Gastroesophageal sphincter (tissue), 4 donors: ENCODE results near the gene ACAP3. TPM values are rescaled to one million over a fixed set of nuclear protein-coding genes. Genes with fewer than 3 reads are reported as not detected.
A peak's percentile ranks its signal among the peaks of the same experiment; 100 is the strongest.

Experiments
- ATAC-seq: fragments of 150-250 bp; one replicate; pipeline ENCODE4 v1.9.1; 2016; ENCODE audit warnings: mild to moderate bottlenecking, moderate library complexity
- H3K27ac ChIP-seq, 4 donors: fragments of 200-600 bp; sonication (generic) in 3 of 4; 1 replicate in 3 of 4; 2 replicates in 1 of 4; pipeline ENCODE4 v1.5.1; 2016 to 2019
- H3K27me3 ChIP-seq: fragments of 200-600 bp; sonication (generic); one replicate; pipeline ENCODE4 v1.5.1; 2019
- H3K36me3 ChIP-seq, 2 donors: fragments of 200-600 bp; sonication (generic); one replicate each; pipeline ENCODE4 v1.5.1; 2019; ENCODE audit warnings: control low read depth in 1 of 2
- H3K4me1 ChIP-seq, 3 donors: fragments of 200-600 bp; sonication (generic); 1 replicate in 2 of 3; 2 replicates in 1 of 3; pipeline ENCODE4 v1.5.1; 2016 to 2019; ENCODE audit warnings: control low read depth in 2 of 3
- H3K4me3 ChIP-seq, 2 donors: fragments of 200-600 bp; sonication (generic); one replicate each; pipeline ENCODE4 v1.5.1; 2019; ENCODE audit warnings: mild to moderate bottlenecking in 1 of 2, moderate library complexity in 1 of 2
- H3K9me3 ChIP-seq, 3 donors: fragments of 200-600 bp; sonication (generic); one replicate each; pipeline ENCODE4 v1.5.1; 2017 to 2019; ENCODE audit warnings: control low read depth in 2 of 3
- CTCF ChIP-seq, 4 experiments: fragments of 200-600 bp in 2 of 4; fragments of 450-650 bp in 2 of 4; sonication (generic) in 1 of 4; IDR thresholded peaks; one replicate each; pipeline ENCODE4 v1.5.1; 2017 to 2019; ENCODE audit warnings: antibody characterized with exemption in 4 of 4, mild to moderate bottlenecking in 2 of 4, moderate library complexity in 2 of 4
- EP300 ChIP-seq: sonication (generic); formaldehyde crosslinking; IDR thresholded peaks from one replicate; pipeline ENCODE4 v1.6.1; 2017; ENCODE audit warnings: antibody characterized with exemption, mild to moderate bottlenecking
- POLR2A ChIP-seq, 2 donors: fragments of 450-650 bp; IDR thresholded peaks; one replicate each; pipeline ENCODE4 v1.6.1; 2017; ENCODE audit warnings: antibody characterized with exemption in 2 of 2, mild to moderate bottlenecking in 2 of 2, moderate library complexity in 1 of 2
- POLR2AphosphoS5 ChIP-seq: sonication (generic); formaldehyde crosslinking; IDR thresholded peaks from one replicate; pipeline ENCODE4 v1.6.1; 2017; ENCODE audit warnings: antibody characterized with exemption
- WGBS, 2 donors: methylation state at CpG; one replicate each; pipeline ENCODE4 v1.1.5; 2018; ENCODE audit warnings: low coverage in 1 of 2; 5-methylcytosine and 5-hydroxymethylcytosine counted together
- total RNA-seq, 4 donors: library from RNA; depleted of rRNA; stranded (reverse); fragments of >200 nt; gene quantifications; one replicate each; pipeline ENCODE4 v1.1.0, GENCODE V29; 2016

Gene ACAP3
- total RNA-seq, 4 donors from 2014 or later, result 35.6 to 74.7 (median 50.2) TPM

GRCh38 chr1:1278620-1279019, 29.1 kb downstream of the ACAP3 start:
- no peak for ATAC-seq
- H3K4me1 ChIP-seq, result peaks cover 0 to 14% (median 6%) of the 10 kb centered on the region in 3 donors
- 90 to 100% methylated on average over 2 to 4 of the region's 13 CpGs for WGBS, 2 donors
- H3K36me3 ChIP-seq, result no peaks in the 10 kb centered on the region
- no peak overlapping the region for H3K4me3 ChIP-seq
- H3K9me3 ChIP-seq, result no peaks in the 10 kb centered on the region
- no peak overlapping the region for H3K27ac ChIP-seq
- H3K27me3 ChIP-seq, result peaks cover 8% of the 10 kb centered on the region
- TF ChIP-seq EP300, result no peak
- no peak for TF ChIP-seq POLR2A (IDR thresholded peaks at IDR 0.05)
- no peak for TF ChIP-seq POLR2AphosphoS5
- TF ChIP-seq CTCF (IDR thresholded peaks at IDR 0.05), result no peak

- Histone ChIP-seq H3K4me1 (peaks cover 3 to 36% (median 26%) of the 10 kb centered on the region in 3 donors), H3K27me3 (no peaks in the 10 kb centered on the region)
Observed at GRCh38 chr1:1275836-1276235, 31.9 kb downstream of the ACAP3 start.

GRCh38 chr1:1274931-1275431, 32.7 kb downstream of the ACAP3 start:
- Histone ChIP-seq H3K9me3 (no peaks in the 10 kb centered on the region), H3K27ac (peak overlapping the region in 2 of 4 donors; percentile 86 to 89), H3K27me3 (no peaks in the 10 kb centered on the region), H3K36me3 (peaks cover 0 to 4% of the 10 kb centered on the region in 2 donors), H3K4me1 (peaks cover 6 to 44% (median 34%) of the 10 kb centered on the region in 3 donors), H3K4me3 (peak overlapping the region in 1 of 2 donors; percentile 99)
- ATAC-seq, result no peak
- no CpG with 5 or more reads among the region's 15 CpGs for WGBS, 2 donors
- TF ChIP-seq CTCF (IDR thresholded peaks at IDR 0.05) (no peak), POLR2A (IDR thresholded peaks at IDR 0.05) (no peak)

More at GRCh38 chr1:1275836-1276235, 31.9 kb downstream of the ACAP3 start:
- TF ChIP-seq CTCF (IDR thresholded peaks at IDR 0.05) (no peak), EP300 (no peak), POLR2AphosphoS5 (no peak), POLR2A (IDR thresholded peaks at IDR 0.05) (no peak)
- Histone ChIP-seq H3K27ac (no peak overlapping the region), H3K36me3 (peaks cover 0 to 3% of the 10 kb centered on the region in 2 donors), H3K9me3 (no peaks in the 10 kb centered on the region), H3K4me3 (no peak overlapping the region)
- ATAC-seq, result no peak
- WGBS, 2 donors, result 64 to 80% methylated on average over 5 to 9 of the region's 9 CpGs

- Histone ChIP-seq H3K4me1 (peaks cover 6 to 50% (median 35%) of the 10 kb centered on the region in 3 donors), H3K4me3 (peak overlapping the region; percentile 90 to 99), H3K27me3 (no peaks in the 10 kb centered on the region), H3K27ac (peak overlapping the region; percentile 21 to 89 (median 86)), H3K9me3 (no peaks in the 10 kb centered on the region), H3K36me3 (peaks cover 0 to 4% of the 10 kb centered on the region in 2 donors)
- ATAC-seq, result no peak
- 25% methylated on average over 7 of the region's 31 CpGs; no CpG with 5 or more reads in 1 of the 2 donors for WGBS, 2 donors
- no peak for TF ChIP-seq CTCF (IDR thresholded peaks at IDR 0.05)
- TF ChIP-seq POLR2A (IDR thresholded peaks at IDR 0.05), result no peak
- TF ChIP-seq EP300, result no peak
- TF ChIP-seq POLR2AphosphoS5, result no peak
Observed at GRCh38 chr1:1274299-1274930, 33.3 kb downstream of the ACAP3 start.
